ENCODE results near the gene EGLN1.
"Not testable (repeated sequence)": the region's sequence is repeated elsewhere in the genome, so short reads cannot be mapped to it uniquely, and the experiment has no call there.

DNA sequence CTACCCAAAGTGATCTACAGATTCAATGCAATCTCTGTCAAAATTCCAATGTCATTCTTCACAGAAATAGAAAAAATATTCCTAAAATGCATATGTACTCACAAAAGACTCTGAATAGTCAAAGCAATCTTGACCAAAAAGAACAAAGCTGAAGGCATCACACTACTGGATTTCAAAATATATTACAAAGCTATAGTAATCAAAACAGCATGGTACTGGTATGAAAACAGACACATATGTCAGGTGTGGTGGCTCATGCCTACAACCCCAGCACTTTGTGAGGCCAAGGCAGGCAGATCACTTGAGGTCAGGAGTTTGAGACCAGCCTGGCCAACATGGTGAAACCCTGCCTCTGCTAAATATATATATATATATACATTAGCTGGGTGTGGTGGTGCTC, 35.9 kb upstream of the EGLN1 start:
- not testable (repeated sequence) for TF ChIP-seq CTCF, POLR2A (IDR thresholded peaks at IDR 0.05)

All from gastroesophageal sphincter (tissue), 3 donors.